HG03439 (cell line): Measurements from ENCODE around the gene NR2F1-AS1.

Experiments
- ATAC-seq: cut with Tn5 transposase; IDR thresholded peaks from one replicate; pipeline ENCODE4 v1.9.1; 2021; ENCODE audit warnings: mild to moderate bottlenecking, moderate library complexity; ENCODE audit not compliant: unreplicated experiment

The NR2F1-AS1 gene

GRCh38 chr5:93580927-93581445 is at the start of gene NR2F1-AS1:
TSS of gene NR2F1-AS1 (minus strand) at chr5:93581219.
- peak; percentile 43 for ATAC-seq

DNA sequence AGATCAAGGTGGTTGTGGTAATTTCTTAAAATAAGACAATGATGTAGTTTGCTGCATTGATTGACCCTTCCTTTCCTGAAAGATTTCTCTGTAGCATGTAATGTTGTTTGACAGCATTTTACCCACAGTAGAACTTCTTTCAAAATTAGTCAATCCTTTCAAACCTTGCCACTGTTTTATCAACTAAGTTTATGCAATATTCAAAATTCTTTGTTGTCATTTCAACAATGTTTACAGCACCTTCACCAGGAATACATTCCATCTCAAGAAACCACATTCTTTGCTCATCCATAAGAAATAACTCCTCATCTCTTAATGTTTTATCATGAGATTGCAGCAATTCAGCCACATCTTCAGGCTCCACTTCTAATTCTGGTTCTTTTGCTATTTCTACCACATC is 45.8 kb upstream of the NR2F1-AS1 start:
- no peak for ATAC-seq

GRCh38 chr5:93623153-93623552 is 42.1 kb upstream of the NR2F1-AS1 start:
- no peak for ATAC-seq

GRCh38 chr5:93622240-93622885 is 41.3 kb upstream of the NR2F1-AS1 start:
- ATAC-seq, result no peak

DNA sequence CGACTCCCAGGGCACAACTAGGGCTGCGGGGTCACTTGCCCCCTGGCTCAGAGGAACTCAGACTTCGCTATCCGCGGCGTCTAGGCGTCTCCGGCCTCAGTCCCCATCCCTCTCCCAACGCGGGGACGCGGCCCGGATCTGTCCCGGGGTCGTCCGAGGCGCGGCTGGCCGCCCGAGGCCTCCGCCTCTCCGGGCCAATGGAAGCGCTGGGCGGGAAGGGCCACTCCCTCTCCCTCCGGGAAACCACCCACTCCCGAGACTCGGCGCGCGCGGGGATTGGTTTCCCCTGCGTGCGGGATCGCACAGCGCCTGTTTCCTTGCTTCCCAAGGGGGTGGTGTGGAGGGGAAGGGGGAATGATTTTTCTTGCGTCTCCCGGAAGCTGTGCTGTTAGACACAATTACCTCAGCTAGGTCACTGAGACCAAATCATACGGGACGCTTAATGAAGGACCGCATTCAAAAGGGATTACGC is 40.3 kb upstream of the NR2F1-AS1 start:
- no peak for ATAC-seq

GRCh38 chr5:93620487-93621326 is 39.7 kb upstream of the NR2F1-AS1 start:
- ATAC-seq, result peak; percentile 99

DNA sequence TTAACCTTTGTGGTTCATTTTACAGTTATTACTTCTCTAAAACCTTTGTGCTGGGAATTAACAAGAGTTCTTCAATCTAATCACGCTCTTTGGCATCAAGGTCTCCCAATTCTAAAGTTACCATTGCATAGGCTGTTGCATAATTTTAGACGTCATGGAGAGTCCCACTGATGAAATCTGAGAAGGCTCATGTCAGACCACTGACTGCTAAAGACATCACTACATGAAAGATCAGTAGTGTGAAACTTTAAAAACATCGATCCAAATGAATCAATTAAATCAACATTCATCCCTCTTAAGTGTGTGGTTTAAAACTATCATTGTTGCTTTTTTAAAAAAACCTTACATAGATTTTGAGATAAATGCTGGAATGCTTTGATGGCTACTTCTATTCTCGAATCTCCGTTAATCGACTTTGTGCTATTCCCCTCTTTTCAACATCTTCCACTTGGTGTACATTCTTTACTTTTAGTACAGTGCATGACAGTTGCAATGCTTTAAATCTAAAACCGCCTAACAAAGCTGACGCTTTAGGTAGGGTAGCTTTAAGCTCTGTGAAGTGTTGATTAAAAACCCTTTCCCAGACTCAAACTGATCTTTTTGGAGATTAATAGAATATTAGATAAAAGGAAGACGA is 35.6 kb upstream of the NR2F1-AS1 start:
- no peak for ATAC-seq

DNA sequence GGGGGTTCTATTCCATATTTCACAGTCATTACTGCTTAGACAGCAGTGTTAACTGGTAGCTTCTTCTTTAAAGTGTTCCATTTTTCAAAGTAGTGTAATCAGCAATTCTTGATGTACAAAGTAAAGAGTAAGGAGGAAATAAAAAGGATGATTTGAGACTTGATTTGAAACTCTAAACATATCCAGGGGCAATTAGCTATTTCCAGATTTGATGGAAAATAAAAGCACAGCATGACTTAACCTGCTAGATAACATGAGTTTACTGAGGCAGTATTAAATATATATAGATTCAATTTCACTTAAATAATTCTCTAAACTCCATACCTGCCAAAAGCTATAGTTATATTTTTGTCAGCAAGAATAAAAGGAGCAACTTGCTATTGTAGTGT is 31.8 kb upstream of the NR2F1-AS1 start:
- no peak for ATAC-seq

DNA sequence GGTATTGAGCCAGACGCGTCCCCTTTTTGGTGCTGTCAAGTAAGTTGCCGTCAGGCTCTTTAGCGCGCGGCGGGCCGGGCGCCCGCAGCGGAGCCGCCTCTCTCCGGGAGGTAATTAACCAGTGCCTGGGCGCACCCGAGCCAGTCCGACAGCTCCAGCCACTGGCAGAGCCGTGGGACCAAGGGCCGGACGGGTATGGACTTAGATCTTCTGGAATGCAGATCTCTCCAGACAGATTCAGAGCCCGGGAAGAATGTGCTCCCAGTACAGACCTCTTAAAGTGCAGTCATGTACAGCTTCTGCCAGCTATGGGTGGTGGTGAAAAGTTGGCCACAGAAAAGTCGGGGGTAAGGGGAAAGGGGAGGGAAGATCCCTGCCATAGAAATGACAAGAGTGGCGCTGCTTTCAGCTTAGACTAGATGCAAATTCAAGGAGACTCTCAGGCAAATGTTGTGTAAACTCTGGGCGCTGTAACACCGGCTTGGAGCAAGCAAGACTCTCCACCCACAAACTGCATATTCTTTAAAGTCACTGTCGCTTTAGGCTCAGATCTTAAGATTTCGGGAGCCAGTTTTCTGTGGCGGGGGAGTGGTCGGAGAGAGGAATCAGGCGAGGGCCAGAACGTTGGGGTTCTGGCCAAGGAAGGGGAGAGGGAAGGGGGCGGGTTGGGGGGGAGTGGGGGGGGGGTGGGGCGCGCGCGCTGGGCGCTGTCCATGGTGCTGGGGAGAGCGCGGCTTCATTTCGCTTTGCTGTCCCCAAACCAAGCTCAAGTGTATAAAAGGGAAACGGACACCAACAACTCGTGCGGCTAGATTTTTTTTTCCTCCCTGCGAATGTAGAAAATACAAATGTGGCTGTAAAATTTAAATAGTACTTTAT is 31.2 kb upstream of the NR2F1-AS1 start:
- no peak for ATAC-seq

- no peak for ATAC-seq
Observed at GRCh38 chr5:93611273-93611975, 30.4 kb upstream of the NR2F1-AS1 start.

GRCh38 chr5:93610581-93611272 is 29.7 kb upstream of the NR2F1-AS1 start:
- no peak for ATAC-seq

GRCh38 chr5:93609762-93610161 is 28.7 kb upstream of the NR2F1-AS1 start:
- ATAC-seq, result no peak

DNA sequence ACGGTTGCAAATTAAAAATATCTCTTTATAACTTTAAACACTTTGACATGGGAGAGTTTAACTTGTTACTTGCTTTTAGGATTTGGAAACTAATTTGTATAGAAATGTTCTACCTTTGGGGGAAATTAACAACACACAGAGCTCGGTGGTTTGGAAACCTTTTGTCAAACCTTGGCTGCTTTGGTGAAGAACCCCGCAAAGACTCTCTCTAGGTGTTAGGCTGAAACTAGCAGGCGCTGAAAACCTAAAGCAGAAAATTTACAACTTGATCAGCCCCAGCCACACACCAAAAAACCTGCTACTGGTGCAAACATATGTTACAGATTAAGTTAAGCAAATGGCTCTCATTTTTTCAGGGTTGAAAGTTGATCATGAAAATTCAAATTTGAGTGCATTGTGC is 27.8 kb upstream of the NR2F1-AS1 start:
- no peak for ATAC-seq

DNA sequence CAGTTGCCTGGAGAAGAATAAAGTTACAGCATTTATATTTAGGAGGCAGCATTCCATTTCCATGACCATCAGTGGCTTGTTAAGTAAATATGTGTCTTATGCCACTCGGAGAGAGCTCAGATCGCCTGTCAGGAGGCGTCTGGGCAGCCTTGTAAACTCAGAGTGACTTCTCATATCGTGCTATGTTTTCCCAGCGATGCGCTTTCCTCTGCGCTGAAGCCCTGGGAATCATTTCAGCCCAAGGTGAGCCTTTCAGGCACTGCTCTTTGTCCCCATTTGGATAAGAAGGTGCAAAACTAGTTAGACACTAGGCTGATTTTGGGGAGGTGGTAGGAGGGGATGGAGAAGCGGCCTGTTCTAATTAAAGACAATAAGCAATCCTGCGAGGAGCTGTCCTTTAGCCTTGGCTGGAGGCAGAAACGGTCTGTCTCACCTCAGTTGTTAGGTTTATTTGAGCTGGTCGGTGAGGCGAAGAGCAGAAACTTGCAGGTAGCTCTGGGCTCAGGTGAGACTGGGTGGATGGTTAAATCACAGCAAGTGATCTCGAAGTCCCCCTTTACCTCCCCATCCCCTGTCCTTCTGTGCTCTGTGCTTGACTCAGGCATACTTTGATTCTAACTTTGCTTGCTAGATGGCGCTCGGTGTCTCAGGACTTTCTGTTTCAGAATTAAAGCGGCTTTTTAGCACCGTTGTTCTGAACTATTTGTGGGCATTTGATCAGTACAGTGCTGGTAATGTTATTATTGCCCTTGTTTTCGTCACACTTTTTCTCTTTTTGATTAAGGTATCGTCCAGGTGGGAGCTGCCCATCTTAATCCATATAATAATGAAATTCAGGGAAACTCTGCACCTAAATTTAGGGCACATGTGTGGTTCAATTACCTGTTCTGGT is 26.6 kb upstream of the NR2F1-AS1 start:
- peak; percentile 87 for ATAC-seq

GRCh38 chr5:93606382-93606752 is 25.3 kb upstream of the NR2F1-AS1 start:
- no peak for ATAC-seq

DNA sequence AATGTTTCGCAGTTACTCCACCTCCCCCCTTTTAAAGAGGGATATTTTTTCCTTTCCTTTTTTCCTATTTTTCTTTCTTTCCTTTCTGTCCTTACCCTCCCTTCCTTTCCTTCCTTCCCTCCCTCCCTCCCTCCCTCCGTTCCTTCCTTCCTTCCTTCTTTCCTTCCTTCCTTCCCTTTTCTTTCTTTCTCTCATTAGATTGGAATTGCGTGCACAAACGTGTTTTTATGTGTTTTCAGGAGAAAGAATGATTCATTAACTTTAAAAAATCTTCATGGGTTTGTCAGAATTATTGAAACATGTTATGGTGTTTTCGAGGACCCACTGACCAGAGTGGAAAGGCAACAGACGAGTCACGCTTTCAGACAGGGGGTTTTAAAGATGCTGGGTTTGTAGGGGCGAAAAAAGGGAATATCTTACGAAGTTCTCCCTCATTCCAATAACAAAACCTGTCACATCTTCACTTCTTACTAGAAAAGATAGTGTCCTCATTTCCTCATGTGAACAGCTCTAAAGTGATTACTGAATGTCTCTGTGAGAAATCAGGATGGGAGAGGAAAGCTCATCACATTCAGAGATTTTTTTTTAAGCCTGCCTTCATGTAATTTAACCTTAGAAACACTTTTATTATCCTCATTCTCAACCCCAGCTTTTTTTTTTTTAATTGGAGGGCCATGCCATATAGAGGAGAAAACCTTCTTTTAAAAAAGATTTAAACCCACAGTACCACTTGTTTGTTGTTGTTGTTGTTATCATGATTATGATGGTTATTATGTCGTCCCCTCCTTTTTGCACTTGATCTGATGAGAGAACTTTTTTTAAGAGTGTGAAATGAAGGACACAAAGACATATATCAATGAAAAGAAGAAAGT is 23.9 kb upstream of the NR2F1-AS1 start:
- ATAC-seq, result no peak
